ENCODE results near the gene RPS27L.

RPS27L gene

GRCh38 chr15:63191895-63192618 is 34.8 kb upstream of the RPS27L start:
- no peak overlapping the region for H3K4me3 ChIP-seq (ENCODE audit: low read length)
- DNase-seq (ENCODE audit: low read depth): no peak
- TF ChIP-seq CTCF (conservative IDR thresholded peaks at IDR 0.05; ENCODE audit: low read depth, low read length): no peak

- H3K4me3 ChIP-seq (ENCODE audit: low read length): peak overlapping the region; percentile 88
- DNase-seq (ENCODE audit: low read depth): no peak
- TF ChIP-seq CTCF (conservative IDR thresholded peaks at IDR 0.05; ENCODE audit: low read depth, low read length): no peak
These were observed 33.7 kb upstream of the RPS27L start for GRCh38 chr15:63190769-63191649.

GRCh38 chr15:63189941-63190768 is 32.9 kb upstream of the RPS27L start:
- TF ChIP-seq CTCF (conservative IDR thresholded peaks at IDR 0.05; ENCODE audit: low read depth, low read length): no peak
- no peak for DNase-seq (ENCODE audit: low read depth)
- peak overlapping the region; percentile 88 for H3K4me3 ChIP-seq (ENCODE audit: low read length)

- H3K4me3 ChIP-seq (ENCODE audit: low read length): peak within 1 kb of the TSS; percentile 88
- peak; percentile 69 for DNase-seq (ENCODE audit: low read depth)
- peak; percentile 23 for TF ChIP-seq CTCF (conservative IDR thresholded peaks at IDR 0.05; ENCODE audit: low read depth, low read length)
These were observed 31.9 kb upstream of the RPS27L start, which contains the start of gene RAB8B for GRCh38 chr15:63188926-63189871. RAB8B (plus strand) TSS chr15:63189606; CDS start chr15:63189625, 19 bp downstream.

- no peak for DNase-seq (ENCODE audit: low read depth)
- TF ChIP-seq CTCF (conservative IDR thresholded peaks at IDR 0.05; ENCODE audit: low read depth, low read length): no peak
- H3K4me3 ChIP-seq (ENCODE audit: low read length): peak overlapping the region; percentile 74
These were observed 31.1 kb upstream of the RPS27L start for GRCh38 chr15:63188247-63188925.

Measured in retinal pigment epithelial cell (primary cell).